GM23338 (cell line): ENCODE results near the gene PICK1. TPM values are rescaled to one million over a fixed set of nuclear protein-coding genes. Genes with fewer than 3 reads are reported as not detected.

Experiments
- ATAC-seq: fragments of 200-7000 bp; cut with Tn5 transposase; 3 replicates; pipeline ENCODE4 v1.9.1; 2020
- DNase-seq: peaks from one replicate; pipeline ENCODE4 v3.0.0-alpha.2; 2015; ENCODE audit warnings: low spot score
- H2AFZ ChIP-seq: fragments of 200-600 bp; sonication (generic); 2 replicates; pipeline ENCODE4 v1.8.0; 2016; ENCODE audit warnings: antibody characterized with exemption, mild to moderate bottlenecking, moderate library complexity
- H3F3A ChIP-seq: fragments of 200-600 bp; sonication (generic); replicated peaks from 2 replicates; pipeline ENCODE4 v1.8.0; 2017; ENCODE audit warnings: antibody characterized with exemption, mixed run types, low read depth
- H3K27ac ChIP-seq: fragments of 200-600 bp; sonication (generic); 2 replicates; pipeline ENCODE4 v1.6.1; 2016; ENCODE audit warnings: low read depth
- H3K27me3 ChIP-seq: fragments of 200-600 bp; sonication (generic); 2 replicates; pipeline ENCODE4 v1.8.0; 2016; ENCODE audit warnings: mild to moderate bottlenecking, mixed run types, moderate library complexity; ENCODE audit not compliant: insufficient read depth
- H3K36me3 ChIP-seq: fragments of 200-600 bp; sonication (generic); 2 replicates; pipeline ENCODE4 v1.8.0; 2016; ENCODE audit warnings: mild to moderate bottlenecking; ENCODE audit not compliant: insufficient read depth
- H3K4me1 ChIP-seq: fragments of 200-600 bp; sonication (generic); 2 replicates; pipeline ENCODE4 v1.8.0; 2016; ENCODE audit warnings: mild to moderate bottlenecking, moderate library complexity; ENCODE audit not compliant: insufficient read depth
- H3K4me2 ChIP-seq: fragments of 200-600 bp; sonication (generic); 2 replicates; pipeline ENCODE4 v1.7.1; 2017; ENCODE audit warnings: mixed run types
- H3K4me3 ChIP-seq: fragments of 200-600 bp; sonication (generic); 2 replicates; pipeline ENCODE4 v1.6.1; 2016; ENCODE audit warnings: mixed run types
- H3K79me2 ChIP-seq: fragments of 200-600 bp; sonication (generic); replicated peaks from 2 replicates; pipeline ENCODE4 v1.8.0; 2017; ENCODE audit warnings: mild to moderate bottlenecking; ENCODE audit not compliant: insufficient read depth
- H3K9me2 ChIP-seq: fragments of 200-600 bp; sonication (generic); 2 replicates; pipeline ENCODE4 v1.8.0; 2017; ENCODE audit not compliant: insufficient read depth
- H4K20me1 ChIP-seq: fragments of 200-600 bp; sonication (generic); replicated peaks from 2 replicates; pipeline ENCODE4 v1.8.0; 2017; ENCODE audit warnings: mild to moderate bottlenecking; ENCODE audit not compliant: insufficient read depth
- H3K27ac Mint-ChIP-seq: 2 replicates; pipeline ENCODE4 v1.8.0; 2020; ENCODE audit warnings: inconsistent platforms, mild to moderate bottlenecking, moderate library complexity, mixed read lengths
- H3K27me3 Mint-ChIP-seq: 3 replicates; pipeline ENCODE4 v1.8.0; 2022; ENCODE audit warnings: low read depth, mild to moderate bottlenecking, moderate library complexity, mixed read lengths, inconsistent platforms; ENCODE audit not compliant: insufficient read depth, poor library complexity
- H3K36me3 Mint-ChIP-seq: 3 replicates; pipeline ENCODE4 v1.8.0; 2021; ENCODE audit warnings: low read depth, mild to moderate bottlenecking, inconsistent platforms, moderate library complexity, mixed read lengths
- H3K4me1 Mint-ChIP-seq: 3 replicates; pipeline ENCODE4 v1.8.0; 2020; ENCODE audit warnings: mild to moderate bottlenecking, inconsistent platforms, mixed read lengths
- H3K4me3 Mint-ChIP-seq: 3 replicates; pipeline ENCODE4 v1.8.0; 2021; ENCODE audit warnings: moderate library complexity, mild to moderate bottlenecking, inconsistent platforms, mixed read lengths
- H3K9me3 Mint-ChIP-seq: 3 replicates; pipeline ENCODE4 v1.8.0; 2020; ENCODE audit warnings: moderate library complexity, mild to moderate bottlenecking, inconsistent platforms, mixed read lengths
- ZNF331 ChIP-seq: fragments of 250-450 bp; sonication (Bioruptor Pico); IDR thresholded peaks from 2 replicates; pipeline ENCODE4 v1.5.0; 2020; ENCODE audit warnings: low read depth, mild to moderate bottlenecking, moderate library complexity
- ZNF462 ChIP-seq: fragments of 250-450 bp; sonication (Bioruptor Pico); IDR thresholded peaks from 2 replicates; pipeline ENCODE4 v1.5.0; 2020; ENCODE audit warnings: mild to moderate bottlenecking, moderate library complexity
- polyA plus RNA-seq: library from polyadenylated mRNA; unstranded; fragments of >200 nt; fragmentation: Nextera tagmentation; extraction: Ambion mirVana; gene quantifications from 2 replicates; pipeline ENCODE4 v1.2.1, GENCODE V29; 2016
- total RNA-seq: library from RNA; depleted of rRNA; stranded (reverse); fragments of >200 nt; shearing (Covaris generic); gene quantifications from 2 replicates; pipeline ENCODE4 v1.2.3, GENCODE V29; 2014
- TF ChIP-seq, protein P1 (sequence below): IDR thresholded peaks from one replicate; pipeline ENCODE4 v1.6.1; 2018; ENCODE audit warnings: antibody characterized with exemption; ENCODE audit not compliant: unreplicated experiment
- TF ChIP-seq, protein P2 (sequence below), 2 experiments: fragments of 200-600 bp in 1 of 2; sonication (generic) in 1 of 2; conservative IDR thresholded peaks; 2 replicates each; pipeline versions ENCODE4 v1.5.1 to v1.6.1; 2016 to 2017; ENCODE audit warnings: antibody characterized with exemption in 2 of 2, low read depth in 2 of 2, mild to moderate bottlenecking in 2 of 2, moderate library complexity in 1 of 2

PICK1 gene
- total and polyA plus RNA-seq, 2 experiments from 2014 or later, result 15.9 to 28.3 TPM

- no peak for TF ChIP-seq ZNF331 (CRISPR knock-in tag)
- TF ChIP-seq, protein P1, sequence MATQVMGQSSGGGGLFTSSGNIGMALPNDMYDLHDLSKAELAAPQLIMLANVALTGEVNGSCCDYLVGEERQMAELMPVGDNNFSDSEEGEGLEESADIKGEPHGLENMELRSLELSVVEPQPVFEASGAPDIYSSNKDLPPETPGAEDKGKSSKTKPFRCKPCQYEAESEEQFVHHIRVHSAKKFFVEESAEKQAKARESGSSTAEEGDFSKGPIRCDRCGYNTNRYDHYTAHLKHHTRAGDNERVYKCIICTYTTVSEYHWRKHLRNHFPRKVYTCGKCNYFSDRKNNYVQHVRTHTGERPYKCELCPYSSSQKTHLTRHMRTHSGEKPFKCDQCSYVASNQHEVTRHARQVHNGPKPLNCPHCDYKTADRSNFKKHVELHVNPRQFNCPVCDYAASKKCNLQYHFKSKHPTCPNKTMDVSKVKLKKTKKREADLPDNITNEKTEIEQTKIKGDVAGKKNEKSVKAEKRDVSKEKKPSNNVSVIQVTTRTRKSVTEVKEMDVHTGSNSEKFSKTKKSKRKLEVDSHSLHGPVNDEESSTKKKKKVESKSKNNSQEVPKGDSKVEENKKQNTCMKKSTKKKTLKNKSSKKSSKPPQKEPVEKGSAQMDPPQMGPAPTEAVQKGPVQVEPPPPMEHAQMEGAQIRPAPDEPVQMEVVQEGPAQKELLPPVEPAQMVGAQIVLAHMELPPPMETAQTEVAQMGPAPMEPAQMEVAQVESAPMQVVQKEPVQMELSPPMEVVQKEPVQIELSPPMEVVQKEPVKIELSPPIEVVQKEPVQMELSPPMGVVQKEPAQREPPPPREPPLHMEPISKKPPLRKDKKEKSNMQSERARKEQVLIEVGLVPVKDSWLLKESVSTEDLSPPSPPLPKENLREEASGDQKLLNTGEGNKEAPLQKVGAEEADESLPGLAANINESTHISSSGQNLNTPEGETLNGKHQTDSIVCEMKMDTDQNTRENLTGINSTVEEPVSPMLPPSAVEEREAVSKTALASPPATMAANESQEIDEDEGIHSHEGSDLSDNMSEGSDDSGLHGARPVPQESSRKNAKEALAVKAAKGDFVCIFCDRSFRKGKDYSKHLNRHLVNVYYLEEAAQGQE, result no peak
Measured at GRCh38 chr22:38016182-38017151, 40.7 kb upstream of the PICK1 start (continued).

DNA sequence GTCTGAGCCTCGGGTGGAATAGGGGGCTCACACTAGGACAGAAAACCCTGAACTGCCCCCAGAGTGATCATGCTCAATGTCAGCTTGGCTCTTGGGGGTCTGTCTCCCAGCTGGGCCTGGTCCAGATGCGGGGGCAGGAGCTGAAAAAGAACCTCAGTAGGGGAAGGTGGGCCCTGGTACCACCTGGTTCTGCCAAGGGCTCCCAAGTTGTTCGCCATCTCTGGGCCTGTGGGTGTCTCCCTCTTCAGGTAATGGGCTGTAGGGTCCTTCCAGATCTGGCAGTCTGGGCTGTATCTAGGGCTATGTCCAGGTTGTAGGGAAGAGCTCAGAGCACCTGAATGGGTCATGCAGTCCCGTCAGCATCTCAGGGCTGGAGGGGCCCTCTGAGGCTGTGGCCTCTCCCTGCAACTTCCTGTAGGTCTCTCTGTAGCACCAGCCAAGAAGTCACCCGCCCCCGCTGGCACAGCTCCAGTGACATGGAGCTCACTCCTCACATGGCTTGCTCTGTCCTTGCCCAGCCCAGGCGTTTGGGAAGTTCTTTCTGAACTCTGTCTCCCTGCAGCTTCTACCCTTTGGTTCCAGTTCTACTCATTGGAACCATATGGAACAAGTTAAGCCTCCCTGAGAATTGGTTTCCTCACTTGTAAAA, 39.8 kb upstream of the PICK1 start:
- Histone ChIP-seq H3K79me2 (no peaks in the 10 kb centered on the region), H3K9me2 (0 out of 2 replicates have a peak, but pooled peaks cover 4% of the 10 kb centered on the region), H3K4me2 (no peak overlapping the region), H3K36me3 (no peaks in the 10 kb centered on the region), H3K4me1 (no peaks in the 10 kb centered on the region), H3K4me3 (no peak overlapping the region), H3F3A (no peaks in the 10 kb centered on the region), H4K20me1 (no peaks in the 10 kb centered on the region), H3K27me3 (no peaks in the 10 kb centered on the region), H2AFZ (peak overlapping the region; percentile 93), H3K27ac (no peak overlapping the region)
- Mint-ChIP-seq H3K27ac (no peak overlapping the region), H3K9me3 (no peaks in the 10 kb centered on the region; the same call in 2 of the 3 replicates), H3K4me1 (peaks cover 4% of the 10 kb centered on the region; the same call in 1 of the 3 replicates), H3K27me3 (peaks cover 16% of the 10 kb centered on the region), H3K4me3 (no peak overlapping the region), H3K36me3 (no peaks in the 10 kb centered on the region)
- TF ChIP-seq, protein P2, sequence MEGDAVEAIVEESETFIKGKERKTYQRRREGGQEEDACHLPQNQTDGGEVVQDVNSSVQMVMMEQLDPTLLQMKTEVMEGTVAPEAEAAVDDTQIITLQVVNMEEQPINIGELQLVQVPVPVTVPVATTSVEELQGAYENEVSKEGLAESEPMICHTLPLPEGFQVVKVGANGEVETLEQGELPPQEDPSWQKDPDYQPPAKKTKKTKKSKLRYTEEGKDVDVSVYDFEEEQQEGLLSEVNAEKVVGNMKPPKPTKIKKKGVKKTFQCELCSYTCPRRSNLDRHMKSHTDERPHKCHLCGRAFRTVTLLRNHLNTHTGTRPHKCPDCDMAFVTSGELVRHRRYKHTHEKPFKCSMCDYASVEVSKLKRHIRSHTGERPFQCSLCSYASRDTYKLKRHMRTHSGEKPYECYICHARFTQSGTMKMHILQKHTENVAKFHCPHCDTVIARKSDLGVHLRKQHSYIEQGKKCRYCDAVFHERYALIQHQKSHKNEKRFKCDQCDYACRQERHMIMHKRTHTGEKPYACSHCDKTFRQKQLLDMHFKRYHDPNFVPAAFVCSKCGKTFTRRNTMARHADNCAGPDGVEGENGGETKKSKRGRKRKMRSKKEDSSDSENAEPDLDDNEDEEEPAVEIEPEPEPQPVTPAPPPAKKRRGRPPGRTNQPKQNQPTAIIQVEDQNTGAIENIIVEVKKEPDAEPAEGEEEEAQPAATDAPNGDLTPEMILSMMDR (conservative IDR thresholded peaks at IDR 0.05; ENCODE audit: low read depth in 2 of 2), result peak in 1 of 2 experiments; percentile 29; a peak in 1 of 4 replicates
- no peak for TF ChIP-seq ZNF462 (CRISPR knock-in tag)
- ATAC-seq (peak; percentile 53), DNase-seq (no peak)
